ENCODE measurements around the gene RHOB.

The RHOB gene

DNA sequence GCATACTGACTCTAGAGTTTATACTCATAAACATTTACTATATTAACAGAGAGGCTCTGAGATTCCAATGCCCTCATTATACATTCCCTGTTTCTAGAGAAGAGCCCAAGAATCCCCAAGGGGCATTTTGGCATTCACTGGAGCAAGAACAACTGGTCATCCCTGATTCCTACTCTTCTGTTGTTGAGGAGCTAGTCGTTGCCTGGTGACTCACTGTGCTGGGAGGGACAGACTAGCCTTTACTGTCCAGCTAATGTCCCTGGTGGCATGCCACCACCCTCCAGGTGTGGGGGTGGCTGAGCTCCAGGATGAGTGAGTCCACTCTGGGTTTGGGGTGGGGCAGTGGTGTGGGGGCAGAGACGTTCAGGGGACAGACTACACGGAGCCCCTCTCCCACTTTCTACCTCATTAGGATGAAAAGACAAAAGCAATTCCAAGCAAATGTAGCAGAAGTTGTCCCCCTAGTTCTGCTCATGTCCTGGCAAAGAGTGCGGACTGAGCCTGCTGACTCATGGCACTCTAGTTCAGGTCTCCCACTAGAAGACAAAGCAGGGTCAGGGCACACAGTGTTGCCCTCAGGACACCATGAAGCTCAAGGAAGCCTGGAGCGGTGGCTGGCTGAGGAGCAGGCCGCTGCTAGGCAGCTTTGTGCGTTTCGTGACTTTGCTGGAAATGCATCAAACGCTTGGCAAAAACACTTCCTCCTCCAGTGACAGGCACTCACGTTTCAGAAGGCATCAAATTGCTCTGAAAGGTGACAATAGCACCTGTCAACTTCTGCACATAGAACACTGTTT lies 49.4 kb downstream of the RHOB start:
- DNase-seq: no peak

DNA sequence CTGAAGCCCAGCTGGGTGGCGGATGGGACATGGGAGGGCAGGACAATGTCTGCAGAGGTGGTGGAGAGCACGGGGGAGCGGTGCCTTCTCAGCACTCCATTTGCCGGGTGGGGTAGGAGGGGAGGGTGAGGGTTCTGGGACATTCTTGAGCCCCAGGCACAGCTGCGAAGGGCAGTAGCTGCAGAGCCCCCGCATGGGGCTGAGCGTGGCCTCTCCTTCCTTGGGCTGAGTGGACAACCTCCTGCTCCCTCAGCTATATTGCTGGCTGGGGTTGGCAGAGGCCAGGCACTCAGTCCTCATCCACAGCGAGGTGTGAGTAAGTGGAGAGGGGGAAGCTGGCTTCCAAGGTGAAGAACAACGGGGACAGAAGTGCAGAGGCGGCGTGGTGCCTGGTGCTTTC lies 50.1 kb downstream of the RHOB start:
- DNase-seq: no peak
